K562 (cell line): ENCODE data around the gene ZFHX2. TPM values are rescaled to one million over a fixed set of nuclear protein-coding genes. Genes with fewer than 3 reads are reported as not detected.

ENCODE experiments used
- ATAC-seq: fragments of 200-7000 bp; cut with Tn5 transposase; 3 replicates; pipeline ENCODE4 v1.9.1; 2020; ENCODE audit warnings: moderate library complexity
- BruUV-seq: library from RNA; stranded (reverse); fragments of 400-500 nt; replicated peaks from 2 replicates; lab custom pipeline; 2021; lab: Mats Ljungman, UMichigan
- CTCF ChIA-PET: fragments of 300-600 bp; formaldehyde crosslinking; extraction: SDS; loops from one replicate; lab custom pipeline; 2021; ENCODE audit warnings: low intra/inter-chr PET ratio; lab: Yijun Ruan, JAX
- POLR2A ChIA-PET: fragments of 300-600, 350-650 bp; sonication (Branson Sonifier 250); formaldehyde crosslinking; extraction: SDS; loops from one replicate; lab custom pipeline; 2021; ENCODE audit warnings: antibody characterized with exemption, inconsistent platforms; lab: Yijun Ruan, JAX
- DNase-seq, 4 experiments: peaks; one replicate each; pipeline versions ENCODE4 v3.0.0 to v3.0.0-alpha.2; 2011 to 2018; ENCODE audit warnings: low spot score in 3 of 4, mixed read lengths in 3 of 4; ENCODE audit errors: extremely low read depth in 1 of 4
- FAIRE-seq: peaks from 2 replicates; lab custom pipeline; 2011; peaks lifted over from hg19 to GRCh38; lab: Jason Lieb, UNC
- H2AFZ ChIP-seq: 2 replicates; pipeline ENCODE4 v1.6.0; 2011; ENCODE audit warnings: low read depth, low read length, control low read depth, inconsistent platforms
- H3K27ac ChIP-seq: fragments of 200-600 bp; 3 replicates; pipeline ENCODE4 v1.8.0; 2011; ENCODE audit warnings: low read depth, mild to moderate bottlenecking, control low read depth, inconsistent platforms, low read length, moderate library complexity, mixed read lengths; ENCODE audit errors: extremely low read depth
- H3K27me3 ChIP-seq, 2 experiments: fragments of 300-600 bp in 1 of 2; 2 replicates in 1 of 2; 3 replicates in 1 of 2; pipeline versions ENCODE4 v1.6.0 to v1.8.0; 2011; ENCODE audit warnings: inconsistent platforms in 2 of 2, low read length in 2 of 2, mild to moderate bottlenecking in 1 of 2, mixed read lengths in 1 of 2, moderate library complexity in 1 of 2; ENCODE audit not compliant: control insufficient read depth in 2 of 2, insufficient read depth in 2 of 2
- H3K36me3 ChIP-seq: fragments of 300-600 bp; 3 replicates; pipeline ENCODE4 v1.8.0; 2011; ENCODE audit warnings: mild to moderate bottlenecking, low read length, inconsistent platforms; ENCODE audit not compliant: control insufficient read depth, insufficient read depth
- H3K4me1 ChIP-seq, 2 experiments: fragments of 200-600 bp in 1 of 2; replicated peaks in 1 of 2; 2 replicates in 1 of 2; 3 replicates in 1 of 2; pipeline versions ENCODE4 v1.5.1 to v1.8.0; 2011; ENCODE audit warnings: inconsistent platforms in 2 of 2, low read length in 2 of 2, mild to moderate bottlenecking in 1 of 2, mixed read lengths in 1 of 2, moderate library complexity in 1 of 2; ENCODE audit not compliant: control insufficient read depth in 2 of 2, insufficient read depth in 2 of 2
- H3K4me2 ChIP-seq: 2 replicates; pipeline ENCODE4 v1.6.1; 2011; ENCODE audit warnings: low read length, control low read depth, inconsistent platforms, mixed read lengths; ENCODE audit not compliant: insufficient read depth
- H3K4me3 ChIP-seq: fragments of 200-600 bp; sonication (generic), shearing (Covaris generic); 2 replicates; pipeline ENCODE4 v1.5.1; 2016; ENCODE audit warnings: control low read depth, inconsistent platforms
- H3K79me2 ChIP-seq: fragments of 200-600 bp; 3 replicates; pipeline ENCODE4 v1.8.0; 2011; ENCODE audit warnings: low read length, inconsistent platforms; ENCODE audit not compliant: control insufficient read depth, insufficient read depth
- H3K9ac ChIP-seq, 2 experiments: 2 replicates each; pipeline versions ENCODE4 v1.6.0 to v1.6.1; 2011; ENCODE audit warnings: low read depth in 2 of 2, low read length in 2 of 2, control low read depth in 1 of 2, inconsistent platforms in 1 of 2, mild to moderate bottlenecking in 1 of 2, mixed read lengths in 1 of 2; ENCODE audit not compliant: insufficient read depth in 1 of 2
- H3K9me1 ChIP-seq: one replicate; pipeline ENCODE4 v1.6.0; 2011; ENCODE audit warnings: inconsistent platforms, mild to moderate bottlenecking, low read length, moderate library complexity; ENCODE audit not compliant: control insufficient read depth, insufficient read depth
- H3K9me3 ChIP-seq: replicated peaks from 2 replicates; pipeline ENCODE4 v1.5.1; 2011; ENCODE audit warnings: low read depth, low read length, inconsistent platforms; ENCODE audit not compliant: control insufficient read depth, insufficient read depth
- H4K20me1 ChIP-seq: replicated peaks from 2 replicates; pipeline ENCODE4 v1.6.1; 2011; ENCODE audit warnings: low read length, inconsistent platforms, mixed read lengths; ENCODE audit not compliant: control insufficient read depth, insufficient read depth
- CC2D1A ChIP-seq: fragments of 450-650 bp; IDR thresholded peaks from 2 replicates; pipeline ENCODE4 v1.6.1; 2017; ENCODE audit warnings: mild to moderate bottlenecking
- ELF2 ChIP-seq: fragments of 250-450 bp; sonication (Bioruptor Pico); IDR thresholded peaks from 2 replicates; pipeline ENCODE4 v1.5.0; 2021; ENCODE audit warnings: mild to moderate bottlenecking
- FOXK2 ChIP-seq, 2 experiments: fragments of 450-650 bp; IDR thresholded peaks in 1 of 2; conservative IDR thresholded peaks in 1 of 2; 2 replicates each; pipeline ENCODE4 v1.6.1; 2016; ENCODE audit warnings: low read depth in 2 of 2, mild to moderate bottlenecking in 1 of 2
- MXI1 ChIP-seq: IDR thresholded peaks from 2 replicates; pipeline ENCODE4 v1.6.1; 2011; ENCODE audit warnings: low read depth, mild to moderate bottlenecking, improper control_type of control experiment, low read length
- NBN ChIP-seq: fragments of 450-650 bp; IDR thresholded peaks from 2 replicates; pipeline ENCODE4 v1.6.1; 2016; ENCODE audit warnings: low read depth, mild to moderate bottlenecking
- NFIC ChIP-seq: fragments of 450-650 bp; IDR thresholded peaks from 2 replicates; pipeline ENCODE4 v1.6.1; 2017; ENCODE audit warnings: mild to moderate bottlenecking, inconsistent platforms
- RBFOX2 ChIP-seq: fragments of 200-400 bp; formaldehyde crosslinking; IDR thresholded peaks from 2 replicates; pipeline ENCODE4 v1.6.1; 2017; ENCODE audit warnings: low read depth, mild to moderate bottlenecking, low read length, moderate library complexity
- RCOR1 ChIP-seq, 2 experiments: IDR thresholded peaks; 2 replicates each; pipeline ENCODE4 v1.6.1; 2012; ENCODE audit warnings: low read depth in 2 of 2, low read length in 2 of 2, borderline replicate concordance in 1 of 2, improper control_type of control experiment in 1 of 2
- SMARCA4 ChIP-seq: fragments of 450-650 bp; IDR thresholded peaks from 2 replicates; pipeline ENCODE4 v1.6.1; 2016
- TBP ChIP-seq: optimal IDR thresholded peaks from 2 replicates; pipeline ENCODE3; 2011; ENCODE audit warnings: low read depth, low read length, improper control_type of control experiment
- ZBTB7A ChIP-seq: IDR thresholded peaks from 2 replicates; pipeline ENCODE4 v1.6.1; 2011; ENCODE audit warnings: low read depth, mild to moderate bottlenecking, low read length, moderate library complexity, borderline replicate concordance; ENCODE audit not compliant: control insufficient read depth
- ZFX ChIP-seq: sonication (generic); formaldehyde crosslinking; IDR thresholded peaks from 2 replicates; pipeline ENCODE4 v1.8.0; 2022; ENCODE audit warnings: mild to moderate bottlenecking, missing genetic modification reagents, moderate library complexity
- ZNF41 ChIP-seq: fragments of 250-450 bp; sonication (Bioruptor Pico); conservative IDR thresholded peaks from 2 replicates; pipeline ENCODE4 v1.4.0; 2020; ENCODE audit warnings: mild to moderate bottlenecking
- ZNF830 ChIP-seq: fragments of 250-450 bp; sonication (Bioruptor Pico); IDR thresholded peaks from 2 replicates; pipeline ENCODE4 v1.5.0; 2021; ENCODE audit warnings: mild to moderate bottlenecking
- WGBS: fragments of 100-300 bp; shearing (Covaris generic); methylation state at CpG from one replicate; pipeline ENCODE4 v1.1.6; 2016; ENCODE audit warnings: low coverage, mixed read lengths; ENCODE audit not compliant: insufficient coverage; ENCODE audit errors: missing lambda C conversion rate; 5-methylcytosine and 5-hydroxymethylcytosine counted together
- in situ Hi-C: fragments of 300-500 bp; cut with MboI; formaldehyde crosslinking; loops from 4 replicates; pipeline ENCODE4 v1.15.0; 2018; ENCODE audit warnings: inconsistent platforms, mixed read lengths
- intact Hi-C: fragments of 100-400 bp; cut with micrococcal nuclease; formaldehyde crosslinking; loops from 2 replicates; pipeline ENCODE4 v1.14.2; 2022
- polyA plus RNA-seq, 8 experiments: library from polyadenylated mRNA; depleted of rRNA in 4 of 8; stranded (reverse) in 5 of 8; unstranded in 3 of 8; fragments of >200 nt; fragmentation: Nextera tagmentation in 2 of 8; fragmentation: Illumina TruSeq in 1 of 8; extraction: Ambion mirVana in 2 of 8; extraction: Trizol in 1 of 8; gene quantifications; 2 replicates each; pipeline versions ENCODE4 v1.2.1 to v1.2.3, GENCODE V29; 2011 to 2014; ENCODE audit warnings: inconsistent platforms in 1 of 8, missing spikeins in 1 of 8
- total RNA-seq, 7 experiments: library from RNA; depleted of rRNA in 6 of 7; stranded (reverse); fragments of >200 nt in 6 of 7; fragmentation: Illumina TruSeq in 2 of 7; extraction: Trizol in 2 of 7; gene quantifications; 2 replicates each; pipeline versions ENCODE4 v1.2.1 to v1.2.3, GENCODE V29; 2011 to 2021; ENCODE audit warnings: low replicate concordance in 1 of 7
- TF ChIP-seq, protein P1 (sequence below): fragments of 450-650 bp; IDR thresholded peaks from 2 replicates; pipeline ENCODE4 v1.6.1; 2016
- TF ChIP-seq, protein P2 (sequence below): sonication (generic); formaldehyde crosslinking; IDR thresholded peaks from 2 replicates; pipeline ENCODE4 v1.8.0; 2022; ENCODE audit warnings: mild to moderate bottlenecking, missing genetic modification reagents

Gene ZFHX2
- total and polyA plus RNA-seq, 9 of the 15 experiments (the other 6 are each of a cell fraction or from before 2014, with no cell fraction given) = 0.06 to 0.11 (median 0.11) TPM; not detected in 4

DNA sequence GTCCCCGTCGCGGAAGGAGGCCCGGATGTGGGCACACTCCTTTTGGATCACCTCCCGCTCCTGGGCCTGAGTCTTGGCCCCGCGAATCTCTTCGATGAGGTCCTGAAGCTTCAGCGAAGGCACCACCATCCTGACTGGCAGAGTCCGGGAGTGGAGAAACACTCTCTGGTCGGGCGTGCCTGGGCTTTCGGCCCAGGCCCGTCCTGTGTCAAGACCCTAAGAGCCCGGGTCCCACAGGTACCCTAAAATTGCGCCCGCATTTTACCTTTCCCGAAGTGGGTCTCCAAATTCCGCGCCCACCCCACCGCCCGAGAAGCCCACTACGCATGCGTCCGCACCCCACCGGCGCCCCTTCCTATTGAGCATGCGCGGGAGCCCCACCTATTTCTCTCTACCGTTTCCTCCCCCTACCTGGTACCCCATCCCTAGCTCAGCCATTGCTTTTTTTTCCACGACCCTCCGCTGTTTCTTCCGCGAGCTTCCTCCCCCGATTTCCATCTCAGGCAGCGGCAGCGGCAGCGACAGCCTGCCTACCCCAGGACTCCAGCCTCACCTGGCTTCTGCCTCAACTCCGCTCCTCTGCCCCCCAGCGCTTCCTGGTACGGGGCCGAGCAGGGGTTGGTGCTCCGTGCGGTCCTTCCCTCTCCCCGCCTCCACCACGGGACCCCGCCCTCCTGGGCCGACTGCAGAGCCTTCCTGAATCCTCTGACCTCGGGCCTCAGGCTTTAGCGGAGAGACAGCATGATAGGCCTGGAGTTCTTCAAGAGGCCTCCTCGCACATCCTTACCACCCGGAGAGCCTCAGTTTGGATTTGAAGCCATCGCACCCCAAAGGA lies 15.8 kb upstream of the ZFHX2 start, which contains the start of gene AP1G2:
Gene AP1G2 (minus strand): TSS at position 606 of the 835 bp plus-strand sequence. CDS start 477 bp downstream, at position 129.
- peak within 1 kb of the TSS; percentile 97 for H2AFZ ChIP-seq
- ATAC-seq = peak; percentile 97
- TF ChIP-seq SMARCA4 = peak; percentile 34; the same call in 1 of the 2 replicates
- TF ChIP-seq CC2D1A = no peak
- TF ChIP-seq FOXK2 (conservative IDR thresholded peaks at IDR 0.05 in 1 of 2, IDR thresholded peaks at IDR 0.05 in 1 of 2; ENCODE audit: low read depth in 2 of 2) = peak in 1 of 2 experiments; percentile 51; a peak in 2 of 4 replicates
- TF ChIP-seq RBFOX2 = peak; percentile 79
- no peak for TF ChIP-seq ZNF41
- 0 out of 2 replicates have a peak, but pooled peaks have one; percentile 43 for TF ChIP-seq NBN
- 0 out of 2 replicates have a peak, but pooled peaks have one; percentile 3 for TF ChIP-seq NFIC
- TF ChIP-seq TBP = peak; percentile 11
- no peak for TF ChIP-seq ZNF830
- peak; percentile 73; the same call in 1 of the 2 replicates for TF ChIP-seq ELF2
- TF ChIP-seq, protein P1, sequence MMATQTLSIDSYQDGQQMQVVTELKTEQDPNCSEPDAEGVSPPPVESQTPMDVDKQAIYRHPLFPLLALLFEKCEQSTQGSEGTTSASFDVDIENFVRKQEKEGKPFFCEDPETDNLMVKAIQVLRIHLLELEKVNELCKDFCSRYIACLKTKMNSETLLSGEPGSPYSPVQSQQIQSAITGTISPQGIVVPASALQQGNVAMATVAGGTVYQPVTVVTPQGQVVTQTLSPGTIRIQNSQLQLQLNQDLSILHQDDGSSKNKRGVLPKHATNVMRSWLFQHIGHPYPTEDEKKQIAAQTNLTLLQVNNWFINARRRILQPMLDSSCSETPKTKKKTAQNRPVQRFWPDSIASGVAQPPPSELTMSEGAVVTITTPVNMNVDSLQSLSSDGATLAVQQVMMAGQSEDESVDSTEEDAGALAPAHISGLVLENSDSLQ = peak; percentile 35
- TF ChIP-seq ZFX (CRISPR knock-in tag) = peak; percentile 80
- TF ChIP-seq ZBTB7A = peak; percentile 48; the same call in 1 of the 2 replicates
- TF ChIP-seq RCOR1 (IDR thresholded peaks at IDR 0.05; ENCODE audit: borderline replicate concordance in 1 of 2, low read depth in 2 of 2, low read length in 2 of 2) = peak in 1 of 2 experiments; percentile 23; a peak in 1 of 4 replicates
- TF ChIP-seq MXI1 = 0 out of 2 replicates have a peak, but pooled peaks have one; percentile 35
- TF ChIP-seq, protein P2, sequence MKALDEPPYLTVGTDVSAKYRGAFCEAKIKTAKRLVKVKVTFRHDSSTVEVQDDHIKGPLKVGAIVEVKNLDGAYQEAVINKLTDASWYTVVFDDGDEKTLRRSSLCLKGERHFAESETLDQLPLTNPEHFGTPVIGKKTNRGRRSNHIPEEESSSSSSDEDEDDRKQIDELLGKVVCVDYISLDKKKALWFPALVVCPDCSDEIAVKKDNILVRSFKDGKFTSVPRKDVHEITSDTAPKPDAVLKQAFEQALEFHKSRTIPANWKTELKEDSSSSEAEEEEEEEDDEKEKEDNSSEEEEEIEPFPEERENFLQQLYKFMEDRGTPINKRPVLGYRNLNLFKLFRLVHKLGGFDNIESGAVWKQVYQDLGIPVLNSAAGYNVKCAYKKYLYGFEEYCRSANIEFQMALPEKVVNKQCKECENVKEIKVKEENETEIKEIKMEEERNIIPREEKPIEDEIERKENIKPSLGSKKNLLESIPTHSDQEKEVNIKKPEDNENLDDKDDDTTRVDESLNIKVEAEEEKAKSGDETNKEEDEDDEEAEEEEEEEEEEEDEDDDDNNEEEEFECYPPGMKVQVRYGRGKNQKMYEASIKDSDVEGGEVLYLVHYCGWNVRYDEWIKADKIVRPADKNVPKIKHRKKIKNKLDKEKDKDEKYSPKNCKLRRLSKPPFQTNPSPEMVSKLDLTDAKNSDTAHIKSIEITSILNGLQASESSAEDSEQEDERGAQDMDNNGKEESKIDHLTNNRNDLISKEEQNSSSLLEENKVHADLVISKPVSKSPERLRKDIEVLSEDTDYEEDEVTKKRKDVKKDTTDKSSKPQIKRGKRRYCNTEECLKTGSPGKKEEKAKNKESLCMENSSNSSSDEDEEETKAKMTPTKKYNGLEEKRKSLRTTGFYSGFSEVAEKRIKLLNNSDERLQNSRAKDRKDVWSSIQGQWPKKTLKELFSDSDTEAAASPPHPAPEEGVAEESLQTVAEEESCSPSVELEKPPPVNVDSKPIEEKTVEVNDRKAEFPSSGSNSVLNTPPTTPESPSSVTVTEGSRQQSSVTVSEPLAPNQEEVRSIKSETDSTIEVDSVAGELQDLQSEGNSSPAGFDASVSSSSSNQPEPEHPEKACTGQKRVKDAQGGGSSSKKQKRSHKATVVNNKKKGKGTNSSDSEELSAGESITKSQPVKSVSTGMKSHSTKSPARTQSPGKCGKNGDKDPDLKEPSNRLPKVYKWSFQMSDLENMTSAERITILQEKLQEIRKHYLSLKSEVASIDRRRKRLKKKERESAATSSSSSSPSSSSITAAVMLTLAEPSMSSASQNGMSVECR (CRISPR knock-in tag) = peak; percentile 60; the same call in 1 of the 2 replicates

More for the DNA sequence above, 15.8 kb upstream of the ZFHX2 start, which contains the start of gene AP1G2:
- peak; percentile 88 for FAIRE-seq
- no peaks in the 10 kb centered on the region for H4K20me1 ChIP-seq
- H3K9me3 ChIP-seq = no peaks in the 10 kb centered on the region; the same call in 1 of the 2 replicates
- in situ Hi-C loops (loop anchor here (10.0 kb wide), 1 partner anchor 303 kb away; no protein-coding TSS in a partner anchor), intact Hi-C loops (no loop called here)
- POLR2A ChIA-PET = interaction anchor here (0.6 to 1.1 kb wide), 2 partner anchors 90 to 169 kb away, joined by 3 read pairs; no protein-coding TSS in a partner anchor
- H3K9me1 ChIP-seq = no peaks in the 10 kb centered on the region
- CTCF ChIA-PET = no interaction called here
- H3K27ac ChIP-seq = peak within 1 kb of the TSS; percentile 48
- peak within 1 kb of the TSS; percentile 88 for H3K4me2 ChIP-seq
- under 1% methylated on average over 32 of the region's 53 CpGs for WGBS
- H3K4me3 ChIP-seq = peak within 1 kb of the TSS; percentile 71
- BruUV-seq = TSS peak; percentile 75
- H3K79me2 ChIP-seq = peaks cover 10% of the 10 kb centered on the region; the same call in 2 of the 3 replicates
- H3K4me1 ChIP-seq = peaks cover 12 to 36% of the 10 kb centered on the region in 2 experiments; a peak in 4 of 5 replicates
- no peaks in the 10 kb centered on the region for H3K27me3 ChIP-seq
- peaks cover 31% of the 10 kb centered on the region; the same call in 2 of the 3 replicates for H3K36me3 ChIP-seq
- H3K9ac ChIP-seq = peak within 1 kb of the TSS; percentile 72 to 91
- peak; percentile 89 to 93 (median 90) for DNase-seq
